HG02623 (cell line): ENCODE data around the gene PIK3C2G.
"Not testable (repeated sequence)": the region's sequence is repeated elsewhere in the genome, so short reads cannot be mapped to it uniquely, and the experiment has no call there.

Experiments used
- ATAC-seq: cut with Tn5 transposase; IDR thresholded peaks from one replicate; pipeline ENCODE4 v1.9.1; 2021; ENCODE audit warnings: moderate library complexity; ENCODE audit not compliant: unreplicated experiment

The PIK3C2G gene

GRCh38 chr12:18261273-18261672 lies at the start of gene PIK3C2G:
TSS of gene PIK3C2G (plus strand) at chr12:18261518. CDS start at chr12:18282082, 20,564 bp downstream.
- no peak for ATAC-seq

DNA sequence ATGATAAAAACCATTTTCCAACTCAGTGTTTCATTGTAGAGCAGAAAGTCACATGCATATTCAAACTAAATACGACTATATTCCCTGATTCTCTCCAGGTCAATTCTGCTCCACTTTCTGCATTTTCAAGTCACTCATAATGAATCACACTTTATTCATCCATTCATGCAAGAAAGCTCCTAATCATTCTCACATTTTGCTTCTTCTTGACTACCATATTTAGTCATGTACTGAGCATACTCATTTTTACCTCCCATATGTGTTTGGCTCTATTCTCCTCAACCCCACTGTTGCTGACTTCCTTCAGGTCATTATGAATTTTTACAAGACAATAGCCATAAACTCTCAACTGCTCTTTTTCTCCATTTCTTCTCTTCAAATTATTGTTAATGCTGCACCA lies 43.4 kb upstream of the PIK3C2G start:
- ATAC-seq, result no peak

DNA sequence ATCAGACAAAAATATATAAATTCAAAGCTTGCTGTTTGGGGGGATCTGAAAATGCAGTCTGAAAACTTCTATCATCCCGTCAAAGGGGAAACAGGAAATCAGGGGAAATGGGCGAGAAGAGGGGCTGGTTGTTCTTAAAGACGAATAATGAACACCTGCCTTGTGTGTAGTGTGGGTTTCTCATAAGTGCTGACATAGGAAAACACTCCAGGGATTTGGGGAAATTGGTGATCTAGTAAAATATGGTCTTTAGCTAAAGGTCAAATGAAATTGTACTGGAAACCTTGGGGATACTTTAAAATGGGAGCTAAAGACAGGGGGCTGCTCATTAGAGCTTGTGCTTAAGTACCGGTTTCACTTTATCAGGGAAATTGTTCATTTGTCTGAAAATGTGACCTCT lies 39.6 kb upstream of the PIK3C2G start:
- ATAC-seq, result no peak

DNA sequence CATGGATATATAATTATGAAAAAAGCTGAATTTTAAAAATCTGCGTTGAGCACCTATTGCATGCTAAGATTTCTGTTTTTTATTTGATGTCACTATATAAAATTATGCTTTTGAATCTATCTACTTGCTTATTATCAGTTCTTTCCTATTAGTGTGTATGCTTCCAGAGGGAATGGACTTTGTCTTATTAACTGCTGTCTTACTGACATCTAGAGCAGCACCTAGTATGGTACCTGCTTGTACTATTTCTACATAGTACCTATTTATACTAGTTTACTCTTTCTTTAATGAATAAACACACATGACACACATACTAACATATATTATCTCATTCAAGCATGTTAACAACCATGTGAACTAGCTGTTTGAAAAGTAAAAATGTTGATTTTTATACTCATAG lies 38.6 kb upstream of the PIK3C2G start:
- no peak for ATAC-seq

- no peak for ATAC-seq
Measured at GRCh38 chr12:18224745-18225144, 36.6 kb upstream of the PIK3C2G start.

DNA sequence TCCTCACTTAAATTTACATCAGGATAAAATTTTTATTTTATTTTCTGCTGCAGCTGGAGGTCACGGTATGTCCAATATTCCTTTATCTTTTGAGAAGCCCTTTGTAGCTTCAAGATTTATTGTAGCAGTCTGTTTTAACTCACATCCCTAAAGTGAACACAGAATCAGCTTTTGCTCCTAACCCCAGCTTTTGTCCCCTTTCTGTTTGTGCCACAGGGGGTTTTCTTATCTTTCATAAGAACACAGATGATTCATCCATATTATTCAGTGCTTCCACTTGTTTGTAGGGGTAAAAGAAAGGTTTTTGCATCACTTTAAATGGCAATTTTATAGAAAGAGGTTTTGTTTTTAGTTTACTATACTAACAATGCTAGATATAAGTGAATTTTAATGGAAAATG lies 21.8 kb upstream of the PIK3C2G start:
- ATAC-seq, result no peak

- ATAC-seq, result no peak
Measured at GRCh38 chr12:18242380-18243089, 18.8 kb upstream of the PIK3C2G start.

- no peak for ATAC-seq
Measured at GRCh38 chr12:18243238-18243637, 18.1 kb upstream of the PIK3C2G start.

DNA sequence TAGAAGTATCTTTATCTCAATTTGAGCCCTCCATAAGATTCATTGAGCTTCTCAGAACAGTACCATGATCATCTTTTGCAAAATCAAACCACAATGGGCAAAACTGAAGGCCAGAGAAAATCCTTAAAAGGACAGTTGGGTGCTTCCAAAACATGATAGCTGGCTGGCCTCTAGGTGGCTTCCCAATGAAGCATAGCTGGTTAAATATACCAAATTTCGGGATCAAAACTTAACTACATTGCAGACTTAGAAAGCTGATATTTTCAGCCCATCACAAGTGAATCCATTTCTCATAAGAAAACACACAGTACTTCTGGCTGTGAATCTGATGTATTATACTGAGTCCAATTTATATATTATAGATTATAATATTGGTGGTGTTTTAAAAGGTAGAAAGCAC lies 15.3 kb upstream of the PIK3C2G start:
- no peak for ATAC-seq

DNA sequence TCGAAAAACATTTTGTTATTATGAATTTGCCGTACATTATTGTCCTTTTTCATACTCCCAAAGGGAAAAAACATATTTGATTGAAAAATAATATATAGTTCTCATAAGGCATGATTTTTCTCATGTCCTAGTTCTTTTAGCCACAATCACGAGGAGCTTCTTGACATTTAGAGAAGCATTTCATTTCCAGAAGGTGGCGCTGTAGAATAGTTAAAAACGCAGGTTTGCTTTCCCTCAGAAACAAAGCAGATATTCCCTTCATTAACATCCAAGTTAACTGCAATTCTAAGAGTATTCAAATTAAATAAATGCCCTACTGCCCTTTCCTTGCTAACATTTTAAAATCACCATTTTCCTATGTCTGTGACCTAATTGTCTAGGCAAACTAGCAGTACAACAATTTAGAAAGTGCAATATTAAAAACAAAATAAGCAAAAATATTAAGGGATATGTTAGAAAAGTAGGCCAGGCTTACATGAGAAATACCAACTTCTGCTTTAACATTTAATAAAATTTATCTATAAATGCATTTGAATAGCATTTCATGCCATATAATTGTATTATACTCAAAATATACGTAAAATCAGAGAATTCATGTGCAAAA lies 10.9 kb upstream of the PIK3C2G start:
- ATAC-seq, result no peak

- no peak for ATAC-seq
Measured at GRCh38 chr12:18254081-18254480, 7.2 kb upstream of the PIK3C2G start.

- not testable (repeated sequence) for ATAC-seq
Measured at GRCh38 chr12:18255004-18255403, 6.3 kb upstream of the PIK3C2G start.

DNA sequence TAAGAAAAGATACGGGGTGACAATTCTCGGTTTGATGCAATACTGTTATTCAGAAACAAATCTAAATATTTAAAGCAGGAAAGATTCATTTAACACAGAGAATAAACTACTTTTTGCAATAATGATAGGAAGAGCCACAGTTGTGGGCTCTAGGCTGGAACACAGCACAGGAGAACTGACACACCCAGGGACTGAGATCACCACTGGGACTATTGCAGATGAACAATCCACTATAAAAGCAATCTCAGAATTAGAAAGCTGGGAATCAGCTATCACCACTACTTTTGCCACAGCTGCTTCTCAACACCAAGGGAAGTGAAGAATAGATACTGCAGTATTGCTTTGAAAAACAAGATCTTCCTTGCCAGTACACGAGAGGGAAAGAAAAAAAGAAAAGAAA lies 4.1 kb upstream of the PIK3C2G start:
- no peak for ATAC-seq

- ATAC-seq, result no peak
Measured at GRCh38 chr12:18258929-18259328, 2.4 kb upstream of the PIK3C2G start.

DNA sequence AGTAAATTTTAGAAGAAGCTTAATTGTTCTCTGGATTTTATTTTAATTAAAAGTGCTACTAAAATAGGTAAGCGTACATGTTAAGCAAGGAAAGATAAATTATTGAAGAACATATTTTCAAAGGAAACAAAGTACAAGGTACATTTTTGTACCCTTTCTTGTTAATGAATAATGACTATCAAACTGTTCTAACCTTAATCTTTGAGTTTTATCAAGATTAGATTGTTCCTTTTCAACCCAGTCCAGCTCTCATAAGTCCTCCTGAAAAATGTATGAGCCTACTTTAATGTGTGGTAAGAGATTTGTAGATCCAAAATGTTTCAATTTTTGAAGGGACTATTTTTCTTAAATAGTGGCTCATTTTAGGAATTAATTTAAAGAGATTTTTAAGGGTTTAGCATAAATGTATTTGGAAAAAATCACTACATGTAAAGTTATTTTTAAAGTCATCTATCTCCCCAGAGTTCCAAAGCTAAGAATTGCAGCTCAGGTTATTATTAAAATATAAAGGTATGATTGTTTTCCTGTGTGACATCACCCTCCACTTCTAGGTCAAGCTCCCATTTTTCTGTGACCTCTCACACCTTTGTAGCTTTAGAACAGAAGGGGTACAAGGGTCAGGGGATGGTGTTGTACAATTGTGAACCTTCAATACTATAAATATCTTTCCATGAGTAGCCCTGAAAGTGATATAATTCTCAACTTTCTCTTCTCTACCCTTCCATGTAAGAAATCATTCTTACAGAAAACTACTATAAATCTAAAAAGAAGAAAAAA lies 1.2 kb upstream of the PIK3C2G start:
- no peak for ATAC-seq

GRCh38 chr12:18261906-18262305 lies 588 bp downstream of the PIK3C2G start:
- ATAC-seq, result no peak

- no peak for ATAC-seq
Measured at GRCh38 chr12:18262514-18262913, 1.2 kb downstream of the PIK3C2G start.

DNA sequence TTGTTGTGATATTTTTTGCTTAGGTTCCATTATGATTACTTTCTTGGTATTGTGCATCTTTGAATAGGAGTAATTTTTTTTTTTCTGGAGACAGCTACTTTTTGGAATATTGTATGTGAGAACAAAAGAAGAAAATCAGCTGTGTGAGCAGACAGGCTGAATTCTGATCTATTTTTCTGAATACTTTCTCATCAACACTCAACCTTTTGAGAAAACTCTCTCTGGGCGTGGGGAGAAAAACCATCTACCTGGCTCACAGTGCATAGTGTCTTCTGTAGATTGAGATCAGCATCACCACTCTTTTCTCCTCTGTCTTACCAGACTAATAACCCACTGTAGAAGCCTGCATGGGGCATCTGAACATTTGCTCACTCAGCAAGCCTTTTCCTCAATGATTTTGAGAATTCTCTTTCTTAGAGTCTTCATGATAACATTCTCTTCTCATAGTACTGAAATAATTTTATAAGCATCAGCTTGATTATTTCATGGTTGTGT lies 3.3 kb downstream of the PIK3C2G start:
- no peak for ATAC-seq

DNA sequence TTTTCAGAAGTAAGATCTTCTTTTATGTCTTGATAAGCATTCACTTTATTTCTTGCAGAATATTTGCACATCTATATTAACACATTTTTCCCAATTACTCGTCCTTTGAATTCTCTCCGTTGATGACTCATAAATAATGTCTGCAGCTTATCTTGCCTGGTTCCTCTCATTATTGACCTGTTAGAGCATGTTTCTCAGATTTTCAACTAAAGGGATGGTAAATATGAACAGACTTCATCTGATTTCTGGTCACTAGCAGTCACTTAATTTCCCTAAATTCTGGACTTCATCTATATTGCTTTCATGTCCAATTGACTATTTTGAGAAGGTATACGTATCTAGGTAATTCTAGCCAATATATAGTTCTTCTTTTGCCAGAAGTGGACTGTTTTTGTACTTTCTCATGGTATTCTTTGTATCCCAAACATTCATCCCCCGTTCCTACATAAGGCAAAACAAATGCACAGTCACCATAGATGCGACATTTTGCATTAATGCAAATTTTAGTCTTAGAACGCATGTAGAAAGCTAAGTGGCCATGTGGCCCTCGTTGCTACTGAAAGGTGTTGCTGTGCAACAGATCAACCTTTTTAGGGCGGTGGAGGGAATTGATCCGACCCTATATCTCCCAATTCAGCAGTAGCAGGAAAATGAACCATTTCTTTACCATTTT lies 6.2 kb downstream of the PIK3C2G start:
- no peak for ATAC-seq

DNA sequence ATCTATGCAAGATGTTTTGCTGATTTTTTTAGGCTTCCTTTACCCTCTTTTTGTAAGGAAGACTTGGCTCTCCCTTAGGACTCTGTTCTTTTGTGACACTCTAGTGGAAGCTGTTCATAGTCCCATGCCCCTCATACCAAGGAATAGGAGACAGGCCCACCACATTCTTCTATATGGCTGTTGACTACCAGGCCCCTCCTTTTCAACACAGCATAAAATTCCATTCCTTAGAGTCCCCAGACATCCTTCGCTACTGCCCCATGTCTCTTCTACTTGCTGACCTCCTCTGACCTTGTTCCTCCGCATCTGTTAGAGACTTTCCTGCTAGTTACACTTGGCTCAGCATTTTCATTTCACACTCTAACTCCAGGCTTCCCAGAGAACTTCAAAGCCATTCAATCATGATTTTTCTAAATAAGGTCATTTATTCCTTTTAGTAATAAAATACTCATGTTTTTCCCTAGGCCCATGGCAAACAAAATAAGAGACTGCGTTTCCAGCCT lies 9.7 kb downstream of the PIK3C2G start:
- ATAC-seq, result no peak

- no peak for ATAC-seq
Measured at GRCh38 chr12:18275981-18276380, 14.7 kb downstream of the PIK3C2G start.
